H1 (cell line): ENCODE data around the gene PXDN. TPM values are rescaled to one million over a fixed set of nuclear protein-coding genes. Genes with fewer than 3 reads are reported as not detected.

Source experiments
- CTCF ChIA-PET: fragments of 300-600 bp; sonication (Branson Sonifier 250); formaldehyde crosslinking; loops from one replicate; lab custom pipeline; 2021; ENCODE audit not compliant: partially characterized antibody; lab: Charles Lee
- POLR2A ChIA-PET: fragments of 300-600 bp; sonication (Branson Sonifier 250); formaldehyde crosslinking; loops from one replicate; lab custom pipeline; 2021; ENCODE audit warnings: inconsistent platforms; ENCODE audit not compliant: partially characterized antibody; lab: Charles Lee
- DNase-seq, 2 experiments: peaks; one replicate each; pipeline versions ENCODE4 v3.0.0 to v3.0.0-alpha.2; 2010 to 2022; ENCODE audit warnings: low spot score in 2 of 2, low read depth in 1 of 2, mixed read lengths in 1 of 2
- FAIRE-seq: peaks from 2 replicates; lab custom pipeline; 2011; peaks lifted over from hg19 to GRCh38; lab: Jason Lieb, UNC
- H2AFZ ChIP-seq: 2 replicates; pipeline ENCODE4 v1.8.1; 2012; ENCODE audit warnings: low read length, inconsistent platforms
- H2AK5ac ChIP-seq: 2 replicates; pipeline ENCODE4 v1.6.1; 2013; ENCODE audit warnings: low read depth, low read length
- H2BK120ac ChIP-seq: replicated peaks from 2 replicates; pipeline ENCODE3; 2013; ENCODE audit warnings: low read depth, low read length, inconsistent platforms
- H2BK12ac ChIP-seq: 2 replicates; pipeline ENCODE4 v1.6.1; 2013; ENCODE audit warnings: low read depth, low read length
- H2BK15ac ChIP-seq: 2 replicates; pipeline ENCODE4 v1.6.1; 2013; ENCODE audit warnings: low read length
- H2BK20ac ChIP-seq: 2 replicates; pipeline ENCODE4 v1.6.1; 2013; ENCODE audit warnings: low read length
- H2BK5ac ChIP-seq: 2 replicates; pipeline ENCODE4 v1.6.1; 2013; ENCODE audit warnings: low read depth, low read length
- H3K14ac ChIP-seq: 2 replicates; pipeline ENCODE4 v1.6.1; 2013; ENCODE audit warnings: inconsistent platforms; ENCODE audit not compliant: insufficient read length
- H3K18ac ChIP-seq: 2 replicates; pipeline ENCODE4 v1.6.1; 2013; ENCODE audit warnings: low read length; ENCODE audit errors: extremely low read depth
- H3K23ac ChIP-seq: 2 replicates; pipeline ENCODE4 v1.6.1; 2013; ENCODE audit warnings: inconsistent platforms; ENCODE audit not compliant: insufficient read length
- H3K23me2 ChIP-seq: 2 replicates; pipeline ENCODE4 v1.6.1; 2013; ENCODE audit warnings: low read depth, low read length
- H3K27ac ChIP-seq: 2 replicates; pipeline ENCODE4 v1.6.1; 2011; ENCODE audit warnings: low read depth, low read length, inconsistent platforms
- H3K27me3 ChIP-seq, 4 experiments: replicated peaks in 1 of 4; 1 replicate in 1 of 4; 2 replicates in 3 of 4; pipeline versions ENCODE4 v1.6.1 to v1.8.1; 2011 to 2013; ENCODE audit warnings: low read length in 3 of 4, mild to moderate bottlenecking in 3 of 4, inconsistent platforms in 2 of 4, mixed read lengths in 2 of 4, moderate library complexity in 1 of 4; ENCODE audit not compliant: control insufficient read depth in 3 of 4, insufficient read depth in 3 of 4; ENCODE audit errors: extremely low read depth in 1 of 4
- H3K36me3 ChIP-seq, 4 experiments: 2 replicates each; pipeline versions ENCODE4 v1.6.1 to v1.8.1; 2011 to 2013; ENCODE audit warnings: mild to moderate bottlenecking in 4 of 4, low read length in 3 of 4, moderate library complexity in 2 of 4, control low read depth in 1 of 4, inconsistent platforms in 1 of 4; ENCODE audit not compliant: insufficient read depth in 4 of 4, control insufficient read depth in 2 of 4
- H3K4ac ChIP-seq: replicated peaks from 2 replicates; pipeline ENCODE3; 2013; ENCODE audit warnings: low read length, low read depth, mixed read lengths, inconsistent platforms; ENCODE audit not compliant: insufficient read length
- H3K4me1 ChIP-seq, 4 experiments: replicated peaks in 1 of 4; 1 replicate in 1 of 4; 2 replicates in 3 of 4; pipeline versions ENCODE4 v1.6.1 to v1.8.1; 2011 to 2013; ENCODE audit warnings: low read length in 3 of 4, inconsistent platforms in 2 of 4, mixed read lengths in 1 of 4; ENCODE audit not compliant: insufficient read depth in 4 of 4, control insufficient read depth in 3 of 4
- H3K4me2 ChIP-seq, 2 experiments: 2 replicates each; pipeline versions ENCODE4 v1.6.1 to v1.8.1; 2011 to 2013; ENCODE audit warnings: low read depth in 2 of 2, low read length in 2 of 2, control low read depth in 1 of 2, inconsistent platforms in 1 of 2, mild to moderate bottlenecking in 1 of 2; ENCODE audit not compliant: insufficient read depth in 1 of 2
- H3K4me3 ChIP-seq, 4 experiments: fragments of 200-600, 300-600 bp in 1 of 4; sonication (generic), shearing (Covaris generic), sonication (Bioruptor Twin) in 1 of 4; 2 replicates each; pipeline versions ENCODE4 v1.5.1 to v1.8.1; 2011 to 2016; ENCODE audit warnings: low read length in 4 of 4, low read depth in 3 of 4, control low read depth in 2 of 4, inconsistent platforms in 2 of 4, mild to moderate bottlenecking in 2 of 4, mixed read lengths in 1 of 4, moderate library complexity in 1 of 4; ENCODE audit not compliant: insufficient read depth in 2 of 4; ENCODE audit errors: extremely low read depth in 1 of 4
- H3K56ac ChIP-seq: replicated peaks from 2 replicates; pipeline ENCODE3; 2013; ENCODE audit warnings: low read depth, mild to moderate bottlenecking, mixed read lengths, low read length, inconsistent platforms; ENCODE audit not compliant: insufficient read length
- H3K79me1 ChIP-seq: 2 replicates; pipeline ENCODE4 v1.6.1; 2013; ENCODE audit warnings: low read depth, low read length, control low read depth
- H3K79me2 ChIP-seq, 2 experiments: 2 replicates each; pipeline versions ENCODE4 v1.6.1 to v1.8.1; 2012 to 2013; ENCODE audit warnings: low read length in 2 of 2, mild to moderate bottlenecking in 2 of 2, inconsistent platforms in 1 of 2; ENCODE audit not compliant: insufficient read depth in 2 of 2, control insufficient read depth in 1 of 2
- H3K9ac ChIP-seq, 4 experiments: replicated peaks in 1 of 4; 1 replicate in 1 of 4; 2 replicates in 3 of 4; pipeline versions ENCODE4 v1.6.1 to v1.8.1; 2011 to 2013; ENCODE audit warnings: low read depth in 3 of 4, low read length in 3 of 4, control low read depth in 2 of 4, mild to moderate bottlenecking in 2 of 4, moderate library complexity in 2 of 4, inconsistent platforms in 1 of 4; ENCODE audit errors: extremely low read depth in 1 of 4
- H3K9me3 ChIP-seq, 2 experiments: 2 replicates each; pipeline versions ENCODE4 v1.6.1 to v1.8.1; 2012 to 2013; ENCODE audit warnings: mild to moderate bottlenecking in 2 of 2, moderate library complexity in 2 of 2, control low read depth in 1 of 2, inconsistent platforms in 1 of 2, low read depth in 1 of 2, low read length in 1 of 2, mixed read lengths in 1 of 2; ENCODE audit not compliant: insufficient read depth in 2 of 2
- H4K20me1 ChIP-seq, 2 experiments: replicated peaks in 1 of 2; 2 replicates each; pipeline versions ENCODE3 to v1.8.1; 2011 to 2013; ENCODE audit warnings: inconsistent platforms in 2 of 2, low read length in 2 of 2, mild to moderate bottlenecking in 1 of 2; ENCODE audit not compliant: insufficient read depth in 2 of 2, control insufficient read depth in 1 of 2
- H4K5ac ChIP-seq: 2 replicates; pipeline ENCODE4 v1.6.1; 2013; ENCODE audit warnings: low read length, low read depth, mixed read lengths, inconsistent platforms; ENCODE audit not compliant: insufficient read length
- H4K8ac ChIP-seq: 2 replicates; pipeline ENCODE4 v1.8.0; 2013; ENCODE audit warnings: mild to moderate bottlenecking, moderate library complexity, low read length, inconsistent platforms; ENCODE audit not compliant: insufficient read depth; ENCODE audit errors: extremely low read depth
- H4K91ac ChIP-seq: replicated peaks from 2 replicates; pipeline ENCODE3; 2013; ENCODE audit warnings: low read length, mixed read lengths, inconsistent platforms; ENCODE audit not compliant: insufficient read length
- JUN ChIP-seq: IDR thresholded peaks from 2 replicates; pipeline ENCODE4 v1.6.1; 2011; ENCODE audit warnings: low read depth, mild to moderate bottlenecking, improper control_type of control experiment, low read length
- NANOG ChIP-seq: IDR thresholded peaks from 2 replicates; pipeline ENCODE4 v1.6.1; 2011; ENCODE audit warnings: low read length, low read depth, mild to moderate bottlenecking, inconsistent platforms; ENCODE audit not compliant: insufficient read depth, poor library complexity, severe bottlenecking
- SP1 ChIP-seq: IDR thresholded peaks from 2 replicates; pipeline ENCODE4 v1.6.1; 2011; ENCODE audit warnings: low read depth, low read length
- WGBS, 2 experiments: shearing (Covaris generic) in 1 of 2; methylation state at CpG; one replicate each; pipeline versions ENCODE4 v1.1.6 to v1.1.7; 2013 to 2015; ENCODE audit warnings: low lambda C conversion rate in 2 of 2, mixed read lengths in 2 of 2, inconsistent platforms in 1 of 2, low coverage in 1 of 2, missing lambda C conversion rate in 1 of 2; ENCODE audit not compliant: insufficient replicate concordance in 2 of 2, insufficient coverage in 1 of 2, insufficient read length in 1 of 2; ENCODE audit errors: extremely low coverage in 1 of 2, missing lambda C conversion rate in 1 of 2; 5-methylcytosine and 5-hydroxymethylcytosine counted together
- polyA plus RNA-seq, 7 experiments: library from polyadenylated mRNA; depleted of rRNA in 3 of 7; stranded (reverse) in 5 of 7; unstranded in 2 of 7; fragments of >200 nt in 5 of 7; fragments of 200-250 nt in 2 of 7; gene quantifications; 1 replicate in 5 of 7; 2 replicates in 1 of 7; 4 replicates in 1 of 7; pipeline versions ENCODE4 v1.2.1 to v1.2.3, GENCODE V29; 2011 to 2013; ENCODE audit warnings: missing spikeins in 2 of 7, mixed read lengths in 2 of 7
- total RNA-seq: library from RNA; stranded (reverse); fragmentation: NEBNext Ultra II Directional; extraction: Animal tissue kit (Norgen Biotek cat#: 25700); gene quantifications from 2 replicates; pipeline ENCODE4 v1.2.1, GENCODE V29; 2021

The PXDN gene
- total and polyA plus RNA-seq, 2 of the 8 experiments (the other 6 are each of a cell fraction or from before 2014, with no cell fraction given) = 104 to 141 TPM

DNA sequence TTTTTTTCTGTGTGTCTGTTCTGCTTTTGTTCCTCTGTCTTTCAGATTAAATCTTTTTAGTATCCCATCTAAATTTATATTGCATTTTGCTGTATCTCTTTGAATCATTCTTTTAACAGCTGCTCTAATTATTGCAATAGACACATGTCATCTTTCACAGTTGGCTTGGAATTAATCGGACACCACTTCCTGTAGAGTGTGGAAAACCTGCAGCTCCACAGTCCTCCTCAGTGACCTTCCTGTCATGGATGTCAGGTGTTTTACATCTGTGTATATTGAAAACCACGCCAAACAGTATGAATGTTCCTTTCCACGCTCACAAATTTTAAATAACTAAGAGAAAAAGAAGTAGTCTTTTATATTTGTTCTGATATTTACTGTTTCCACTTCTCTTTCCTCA, 135.3 kb downstream of the PXDN start:
- 83% methylated on average over 3 of the region's 3 CpGs; no CpG with 5 or more reads in 1 of the 2 experiments for WGBS, 2 experiments
- ChIA-PET CTCF (interaction anchor here (0.6 to 2.4 kb wide), 4 partner anchors 10 to 184 kb away, joined by 3 to 6 read pairs (median 4); no protein-coding TSS in a partner anchor), POLR2A (interaction anchor here (1.0 to 2.7 kb wide), 3 partner anchors 11 to 20 kb away, joined by 3 to 15 read pairs (median 6); no protein-coding TSS in a partner anchor)
- no peak overlapping the region for H2BK20ac ChIP-seq
- H3K4ac ChIP-seq = no peak overlapping the region
- H2BK15ac ChIP-seq = no peak overlapping the region
- H3K79me1 ChIP-seq = peaks cover 4% of the 10 kb centered on the region
- H3K36me3 ChIP-seq = peaks cover 0 to 4% (median 2%) of the 10 kb centered on the region in 4 experiments; a peak in 3 of 8 replicates
- no peak overlapping the region for H3K4me2 ChIP-seq
- peaks cover 0 to 3% of the 10 kb centered on the region in 2 experiments for H4K20me1 ChIP-seq
- no peaks in the 10 kb centered on the region for H3K9me3 ChIP-seq
- no peak overlapping the region for H2BK5ac ChIP-seq
- H3K9ac ChIP-seq = no peak overlapping the region
- no peak overlapping the region for H4K8ac ChIP-seq
- H4K91ac ChIP-seq = no peak overlapping the region
- no peak overlapping the region for H3K14ac ChIP-seq
- no peak overlapping the region for H4K5ac ChIP-seq
- H2BK12ac ChIP-seq = no peak overlapping the region
- no peak overlapping the region for H3K27ac ChIP-seq
- FAIRE-seq (no peak), DNase-seq (no peak)
- no peak overlapping the region for H2BK120ac ChIP-seq
- H3K18ac ChIP-seq = no peak overlapping the region
- H3K4me3 ChIP-seq = no peak overlapping the region
- H2AFZ ChIP-seq = no peak overlapping the region
- H3K23ac ChIP-seq = no peak overlapping the region
- H3K79me2 ChIP-seq = no peaks in the 10 kb centered on the region
- peaks cover 6% of the 10 kb centered on the region; the same call in 1 of the 2 replicates for H3K23me2 ChIP-seq
- H3K4me1 ChIP-seq = peaks cover 6 to 19% (median 10%) of the 10 kb centered on the region in 4 experiments
- H3K27me3 ChIP-seq = no peaks in the 10 kb centered on the region
- no peak overlapping the region for H2AK5ac ChIP-seq
- H3K56ac ChIP-seq = no peak overlapping the region
- TF ChIP-seq NANOG (no peak), SP1 (no peak), JUN (no peak)
